OCI-LY3 (cell line): ENCODE measurements around the gene OLA1.

Experiments used
- H2AFZ ChIP-seq: fragments of 200-600, 300-600 bp; shearing (Covaris generic); 2 replicates; pipeline ENCODE4 v1.6.0; 2014; ENCODE audit warnings: antibody characterized with exemption, low read depth, low read length
- H3K27ac ChIP-seq: fragments of 200-600, 300-600 bp; sonication (generic); 2 replicates; pipeline ENCODE4 v1.5.1; 2014; ENCODE audit warnings: mild to moderate bottlenecking, low read length, moderate library complexity, mixed read lengths
- H3K27me3 ChIP-seq: fragments of 200-600, 300-600 bp; sonication (generic); 2 replicates; pipeline ENCODE4 v1.6.1; 2014; ENCODE audit warnings: low read depth, low read length, mixed read lengths
- H3K36me3 ChIP-seq: fragments of 200-600, 300-600 bp; sonication (generic); replicated peaks from 2 replicates; pipeline ENCODE3; 2014; ENCODE audit warnings: low read depth, low read length, mixed read lengths
- H3K4me1 ChIP-seq: fragments of 300-600, 200-600 bp; sonication (generic); 2 replicates; pipeline ENCODE4 v1.6.1; 2014; ENCODE audit warnings: low read length, mixed read lengths
- H3K4me2 ChIP-seq: fragments of 200-600, 300-600 bp; sonication (generic); 2 replicates; pipeline ENCODE4 v1.6.1; 2014; ENCODE audit warnings: low read length, mixed read lengths
- H3K4me3 ChIP-seq: fragments of 300-600, 200-600 bp; sonication (generic); 2 replicates; pipeline ENCODE4 v1.5.1; 2014; ENCODE audit warnings: antibody characterized with exemption, mild to moderate bottlenecking, low read length, moderate library complexity
- H3K79me2 ChIP-seq: fragments of 300-600, 200-600 bp; shearing (Covaris generic); 2 replicates; pipeline ENCODE4 v1.6.1; 2014; ENCODE audit warnings: mild to moderate bottlenecking, low read length, mixed read lengths
- H3K9ac ChIP-seq: fragments of 300-600, 200-600 bp; shearing (Covaris generic); 2 replicates; pipeline ENCODE4 v1.6.0; 2014; ENCODE audit warnings: mild to moderate bottlenecking, low read length, moderate library complexity
- H3K9me3 ChIP-seq: fragments of 200-600, 300-600 bp; shearing (Covaris generic); 2 replicates; pipeline ENCODE4 v1.6.1; 2014; ENCODE audit warnings: low read length, mixed read lengths; ENCODE audit not compliant: insufficient read depth
- H4K20me1 ChIP-seq: fragments of 200-600, 300-600 bp; sonication (generic); 2 replicates; pipeline ENCODE4 v1.6.1; 2016; ENCODE audit warnings: low read length, mixed read lengths; ENCODE audit not compliant: insufficient read depth
- EZH2phosphoT487 ChIP-seq: fragments of 200-600 bp; shearing (Covaris generic); IDR thresholded peaks from 2 replicates; pipeline ENCODE4 v1.6.1; 2018; ENCODE audit warnings: antibody characterized with exemption, mixed run types, low read depth
- TF ChIP-seq, protein P1 (sequence below): fragments of 200-600, 300-600 bp; sonication (generic); IDR thresholded peaks from 2 replicates; pipeline ENCODE4 v1.5.1; 2014; ENCODE audit warnings: antibody characterized with exemption, low read length, low read depth

Gene OLA1

DNA sequence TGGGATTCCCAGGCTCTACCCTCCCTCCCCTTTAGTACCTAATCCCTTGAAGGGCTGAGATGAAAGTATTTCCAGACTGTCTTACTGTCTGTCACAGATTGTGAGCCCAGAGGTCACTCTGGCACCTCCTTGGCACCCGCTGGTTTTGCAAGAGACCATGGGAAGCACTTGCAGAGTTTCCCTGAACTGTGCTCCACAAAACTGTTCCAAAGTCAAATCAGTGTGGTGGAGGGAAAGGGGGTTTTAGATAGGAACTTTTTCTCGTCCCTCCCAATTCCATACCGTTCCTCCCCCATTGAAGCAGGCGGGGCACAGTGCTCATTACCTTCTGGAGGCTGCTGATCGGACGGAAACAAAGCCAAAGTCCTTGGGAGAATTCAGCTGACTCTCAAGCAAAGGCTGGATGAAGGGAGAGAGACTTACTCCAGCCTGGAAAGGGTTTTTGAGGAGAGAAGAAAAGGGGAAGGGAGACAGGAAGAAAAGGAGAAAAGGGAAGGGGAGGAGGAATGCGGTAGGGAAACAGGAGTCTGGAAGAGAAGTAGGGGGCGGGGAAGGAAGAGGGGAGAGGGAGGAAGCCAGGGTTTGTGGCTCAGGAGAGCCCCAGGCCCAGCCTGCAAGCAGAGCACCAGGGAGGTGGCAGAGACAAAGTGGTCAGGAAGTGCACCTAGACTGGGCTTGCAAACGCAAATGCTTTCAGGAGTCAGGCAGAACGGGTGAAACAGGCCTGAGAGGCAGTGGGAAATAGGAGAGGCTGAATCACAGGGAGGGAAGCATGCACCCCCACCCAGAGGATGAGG, 194.8 kb downstream of the OLA1 start:
- Histone ChIP-seq H3K79me2 (no peaks in the 10 kb centered on the region), H3K4me1 (no peaks in the 10 kb centered on the region), H3K36me3 (no peaks in the 10 kb centered on the region), H3K9me3 (no peaks in the 10 kb centered on the region), H3K27ac (no peak overlapping the region), H3K4me2 (no peak overlapping the region), H3K9ac (no peak overlapping the region), H3K4me3 (no peak overlapping the region), H2AFZ (no peak overlapping the region), H4K20me1 (no peaks in the 10 kb centered on the region), H3K27me3 (0 out of 2 replicates have a peak, but pooled peaks cover 2% of the 10 kb centered on the region)
- TF ChIP-seq, protein P1, sequence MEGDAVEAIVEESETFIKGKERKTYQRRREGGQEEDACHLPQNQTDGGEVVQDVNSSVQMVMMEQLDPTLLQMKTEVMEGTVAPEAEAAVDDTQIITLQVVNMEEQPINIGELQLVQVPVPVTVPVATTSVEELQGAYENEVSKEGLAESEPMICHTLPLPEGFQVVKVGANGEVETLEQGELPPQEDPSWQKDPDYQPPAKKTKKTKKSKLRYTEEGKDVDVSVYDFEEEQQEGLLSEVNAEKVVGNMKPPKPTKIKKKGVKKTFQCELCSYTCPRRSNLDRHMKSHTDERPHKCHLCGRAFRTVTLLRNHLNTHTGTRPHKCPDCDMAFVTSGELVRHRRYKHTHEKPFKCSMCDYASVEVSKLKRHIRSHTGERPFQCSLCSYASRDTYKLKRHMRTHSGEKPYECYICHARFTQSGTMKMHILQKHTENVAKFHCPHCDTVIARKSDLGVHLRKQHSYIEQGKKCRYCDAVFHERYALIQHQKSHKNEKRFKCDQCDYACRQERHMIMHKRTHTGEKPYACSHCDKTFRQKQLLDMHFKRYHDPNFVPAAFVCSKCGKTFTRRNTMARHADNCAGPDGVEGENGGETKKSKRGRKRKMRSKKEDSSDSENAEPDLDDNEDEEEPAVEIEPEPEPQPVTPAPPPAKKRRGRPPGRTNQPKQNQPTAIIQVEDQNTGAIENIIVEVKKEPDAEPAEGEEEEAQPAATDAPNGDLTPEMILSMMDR, result no peak
- TF ChIP-seq EZH2phosphoT487, result no peak

DNA sequence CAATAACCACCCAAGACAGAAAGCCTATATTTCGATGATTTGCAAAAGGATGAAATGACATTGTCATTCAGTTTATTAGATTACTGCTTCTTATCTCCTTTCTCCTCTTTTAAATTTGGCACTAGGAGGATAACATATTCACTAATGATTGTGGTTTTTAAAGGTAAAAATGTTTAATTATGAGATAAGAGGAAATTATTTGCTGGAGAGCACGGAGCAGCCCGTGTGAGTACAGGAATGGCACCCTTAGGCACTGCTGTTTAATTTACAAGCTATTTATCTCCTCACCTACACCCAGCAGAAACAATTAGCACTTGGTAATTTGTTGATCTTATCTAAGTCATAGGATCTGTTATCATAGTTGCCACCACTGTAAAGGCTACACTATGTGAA, 195.8 kb downstream of the OLA1 start:
- Histone ChIP-seq H3K4me1 (no peaks in the 10 kb centered on the region), H3K36me3 (no peaks in the 10 kb centered on the region), H3K4me3 (no peak overlapping the region), H3K9me3 (no peaks in the 10 kb centered on the region), H3K27me3 (0 out of 2 replicates have a peak, but pooled peaks cover 2% of the 10 kb centered on the region), H3K4me2 (no peak overlapping the region), H3K79me2 (no peaks in the 10 kb centered on the region), H3K27ac (no peak overlapping the region), H2AFZ (no peak overlapping the region), H4K20me1 (no peaks in the 10 kb centered on the region), H3K9ac (no peak overlapping the region)
- no peak for TF ChIP-seq EZH2phosphoT487
- TF ChIP-seq, protein P1, result no peak

DNA sequence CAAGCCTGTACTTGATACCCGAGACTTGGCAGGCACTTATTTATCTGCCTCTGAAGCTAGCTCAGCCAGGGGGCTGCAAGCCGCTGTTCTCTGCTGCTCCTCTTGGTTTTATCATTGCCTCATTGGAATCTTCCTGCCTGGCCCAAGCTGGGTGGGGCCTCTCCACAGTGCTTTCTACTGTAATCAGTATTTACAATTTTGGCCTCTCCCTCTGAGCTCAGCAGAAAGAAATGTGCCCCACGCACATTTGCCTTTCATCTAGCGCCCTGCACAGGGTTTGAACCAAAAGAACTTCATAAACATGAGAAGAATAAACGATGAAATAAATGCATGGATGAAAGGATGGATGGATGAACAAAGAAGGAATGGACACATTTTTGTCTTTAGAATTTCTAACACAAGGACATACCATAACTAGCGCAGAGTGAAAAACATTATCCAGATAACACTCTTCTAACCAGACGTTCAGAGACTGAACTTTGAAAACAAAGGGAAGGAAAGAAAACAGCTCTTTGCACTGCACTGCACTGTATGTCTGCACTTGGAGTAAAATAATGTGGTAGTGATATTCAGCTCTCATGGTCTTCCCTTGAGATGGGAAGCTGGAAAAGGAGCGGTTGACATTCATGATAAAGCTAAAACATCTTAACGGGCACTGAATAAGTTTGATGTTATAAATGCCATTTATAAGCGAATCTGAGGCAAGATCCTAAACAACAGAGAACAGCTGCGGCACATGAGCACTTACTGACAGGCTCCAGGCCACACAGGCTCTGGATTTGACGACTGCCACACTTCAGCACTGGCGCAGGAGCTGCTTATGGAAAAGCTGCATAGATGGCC, 196.4 kb downstream of the OLA1 start:
- Histone ChIP-seq H3K9me3 (no peaks in the 10 kb centered on the region), H3K4me2 (no peak overlapping the region), H3K27me3 (0 out of 2 replicates have a peak, but pooled peaks cover 2% of the 10 kb centered on the region), H2AFZ (no peak overlapping the region), H3K36me3 (no peaks in the 10 kb centered on the region), H3K27ac (no peak overlapping the region), H3K9ac (no peak overlapping the region), H3K4me3 (no peak overlapping the region), H3K4me1 (no peaks in the 10 kb centered on the region), H3K79me2 (no peaks in the 10 kb centered on the region), H4K20me1 (no peaks in the 10 kb centered on the region)
- no peak for TF ChIP-seq EZH2phosphoT487
- TF ChIP-seq, protein P1, result no peak

DNA sequence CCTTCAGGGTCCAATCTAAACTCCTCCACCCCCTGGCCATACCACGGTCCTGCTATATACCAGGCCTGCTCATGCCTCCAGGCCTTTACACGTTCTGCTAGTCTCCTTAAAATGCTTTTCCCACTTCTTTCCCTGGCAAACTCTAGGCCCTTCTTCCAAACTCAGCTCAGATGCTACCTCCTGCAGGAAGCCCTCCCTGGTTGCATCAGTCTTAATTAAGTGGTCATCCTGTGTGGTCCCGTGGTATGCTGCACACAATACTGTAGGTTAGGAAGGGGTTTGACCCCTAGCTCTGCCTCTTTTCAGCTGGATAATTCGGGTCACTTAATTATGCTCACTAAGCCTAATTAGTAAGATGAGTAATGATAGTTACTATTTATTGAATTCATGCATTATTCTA, 197.3 kb downstream of the OLA1 start:
- no peaks in the 10 kb centered on the region for H3K9me3 ChIP-seq
- no peaks in the 10 kb centered on the region for H3K79me2 ChIP-seq
- no peak overlapping the region for H3K27ac ChIP-seq
- no peak overlapping the region for H3K9ac ChIP-seq
- H3K36me3 ChIP-seq, result no peaks in the 10 kb centered on the region
- H3K4me3 ChIP-seq, result no peak overlapping the region
- TF ChIP-seq, protein P1, result no peak
- no peak for TF ChIP-seq EZH2phosphoT487
- no peaks in the 10 kb centered on the region for H4K20me1 ChIP-seq
- peaks cover 7% of the 10 kb centered on the region for H3K27me3 ChIP-seq
- H3K4me1 ChIP-seq, result no peaks in the 10 kb centered on the region
- H2AFZ ChIP-seq, result no peak overlapping the region
- H3K4me2 ChIP-seq, result no peak overlapping the region
